Neuronal stem cell (in vitro differentiated cells): ENCODE measurements around the gene STAT3.

Source experiments
- DNase-seq: peaks from one replicate; pipeline ENCODE4 v3.0.0-alpha.2; 2013; ENCODE audit warnings: low spot score
- H2AFZ ChIP-seq: one replicate; pipeline ENCODE4 v1.6.1; 2013; ENCODE audit warnings: mild to moderate bottlenecking, low read length, inconsistent platforms
- H2AK5ac ChIP-seq: 2 replicates; pipeline ENCODE4 v1.6.1; 2013; ENCODE audit warnings: low read depth, mild to moderate bottlenecking, inconsistent platforms, low read length, moderate library complexity, mixed read lengths
- H2BK120ac ChIP-seq: 2 replicates; pipeline ENCODE4 v1.6.1; 2013; ENCODE audit warnings: low read depth, mild to moderate bottlenecking, inconsistent platforms, low read length, moderate library complexity, mixed read lengths
- H2BK12ac ChIP-seq: one replicate; pipeline ENCODE4 v1.6.1; 2013; ENCODE audit warnings: low read length, inconsistent platforms
- H2BK15ac ChIP-seq: 2 replicates; pipeline ENCODE4 v1.6.1; 2013; ENCODE audit warnings: mild to moderate bottlenecking, low read length, inconsistent platforms, mixed read lengths
- H2BK5ac ChIP-seq: one replicate; pipeline ENCODE4 v1.6.1; 2013; ENCODE audit warnings: inconsistent platforms, mild to moderate bottlenecking, low read length, moderate library complexity
- H3K14ac ChIP-seq: one replicate; pipeline ENCODE4 v1.6.1; 2013; ENCODE audit warnings: low read length, inconsistent platforms
- H3K18ac ChIP-seq: 2 replicates; pipeline ENCODE4 v1.6.1; 2013; ENCODE audit warnings: low read length, inconsistent platforms
- H3K23ac ChIP-seq: 2 replicates; pipeline ENCODE4 v1.6.1; 2013; ENCODE audit warnings: low read depth, mild to moderate bottlenecking, mixed read lengths, low read length, inconsistent platforms; ENCODE audit not compliant: poor library complexity
- H3K27ac ChIP-seq: replicated peaks from 3 replicates; pipeline ENCODE4 v1.5.1; 2013; ENCODE audit warnings: low read length, inconsistent platforms
- H3K27me3 ChIP-seq, 3 experiments: 2 replicates each; pipeline ENCODE4 v1.6.1; 2013; ENCODE audit warnings: low read length in 3 of 3, mild to moderate bottlenecking in 2 of 3, inconsistent platforms in 1 of 3, low read depth in 1 of 3, mixed read lengths in 1 of 3, moderate library complexity in 1 of 3; ENCODE audit not compliant: control insufficient read depth in 3 of 3, insufficient read depth in 3 of 3
- H3K36me3 ChIP-seq, 2 donors: replicated peaks in 1 of 2; 2 replicates each; pipeline ENCODE4 v1.6.1; 2013; ENCODE audit warnings: low read length in 2 of 2; ENCODE audit not compliant: control insufficient read depth in 2 of 2, insufficient read depth in 2 of 2
- H3K4ac ChIP-seq: 2 replicates; pipeline ENCODE4 v1.6.1; 2013; ENCODE audit warnings: inconsistent platforms, mild to moderate bottlenecking, low read length, moderate library complexity
- H3K4me1 ChIP-seq, 2 donors: 1 replicate in 1 of 2; 2 replicates in 1 of 2; pipeline ENCODE4 v1.6.1; 2013; ENCODE audit warnings: low read length in 2 of 2, low read depth in 1 of 2; ENCODE audit not compliant: control insufficient read depth in 2 of 2, insufficient read depth in 1 of 2
- H3K4me2 ChIP-seq: one replicate; pipeline ENCODE4 v1.6.1; 2013; ENCODE audit warnings: mild to moderate bottlenecking, low read length, inconsistent platforms; ENCODE audit not compliant: insufficient read depth, poor library complexity, severe bottlenecking
- H3K4me3 ChIP-seq, 2 donors: 2 replicates each; pipeline ENCODE4 v1.5.1; 2013; ENCODE audit warnings: low read length in 2 of 2, mild to moderate bottlenecking in 2 of 2, inconsistent platforms in 1 of 2, moderate library complexity in 1 of 2
- H3K79me1 ChIP-seq: one replicate; pipeline ENCODE4 v1.6.1; 2013; ENCODE audit warnings: low read depth, mild to moderate bottlenecking, inconsistent platforms, low read length, moderate library complexity
- H3K9ac ChIP-seq: one replicate; pipeline ENCODE4 v1.6.1; 2013; ENCODE audit warnings: mild to moderate bottlenecking, low read depth, low read length, inconsistent platforms; ENCODE audit not compliant: poor library complexity
- H3K9me3 ChIP-seq, 2 donors: replicated peaks in 1 of 2; 2 replicates each; pipeline versions ENCODE3 to v1.6.1; 2013; ENCODE audit warnings: low read length in 2 of 2, mild to moderate bottlenecking in 2 of 2, inconsistent platforms in 1 of 2, low read depth in 1 of 2, mixed read lengths in 1 of 2, moderate library complexity in 1 of 2; ENCODE audit not compliant: control insufficient read depth in 2 of 2, insufficient read depth in 1 of 2
- H4K8ac ChIP-seq: one replicate; pipeline ENCODE4 v1.6.1; 2013; ENCODE audit warnings: low read depth, mild to moderate bottlenecking, inconsistent platforms, low read length, moderate library complexity
- H4K91ac ChIP-seq: one replicate; pipeline ENCODE4 v1.6.1; 2013; ENCODE audit warnings: low read length, low read depth, mild to moderate bottlenecking, inconsistent platforms; ENCODE audit not compliant: poor library complexity
- WGBS, 2 donors: extraction: QIAGEN DNeasy Blood & Tissue Kit; methylation state at CpG; one replicate each; pipeline ENCODE4 v1.1.7; 2013; ENCODE audit warnings: missing lambda C conversion rate in 2 of 2, mixed read lengths in 1 of 2; ENCODE audit not compliant: insufficient read length in 2 of 2, insufficient replicate concordance in 1 of 2; ENCODE audit errors: extremely low coverage in 2 of 2; 5-methylcytosine and 5-hydroxymethylcytosine counted together

STAT3 gene

DNA sequence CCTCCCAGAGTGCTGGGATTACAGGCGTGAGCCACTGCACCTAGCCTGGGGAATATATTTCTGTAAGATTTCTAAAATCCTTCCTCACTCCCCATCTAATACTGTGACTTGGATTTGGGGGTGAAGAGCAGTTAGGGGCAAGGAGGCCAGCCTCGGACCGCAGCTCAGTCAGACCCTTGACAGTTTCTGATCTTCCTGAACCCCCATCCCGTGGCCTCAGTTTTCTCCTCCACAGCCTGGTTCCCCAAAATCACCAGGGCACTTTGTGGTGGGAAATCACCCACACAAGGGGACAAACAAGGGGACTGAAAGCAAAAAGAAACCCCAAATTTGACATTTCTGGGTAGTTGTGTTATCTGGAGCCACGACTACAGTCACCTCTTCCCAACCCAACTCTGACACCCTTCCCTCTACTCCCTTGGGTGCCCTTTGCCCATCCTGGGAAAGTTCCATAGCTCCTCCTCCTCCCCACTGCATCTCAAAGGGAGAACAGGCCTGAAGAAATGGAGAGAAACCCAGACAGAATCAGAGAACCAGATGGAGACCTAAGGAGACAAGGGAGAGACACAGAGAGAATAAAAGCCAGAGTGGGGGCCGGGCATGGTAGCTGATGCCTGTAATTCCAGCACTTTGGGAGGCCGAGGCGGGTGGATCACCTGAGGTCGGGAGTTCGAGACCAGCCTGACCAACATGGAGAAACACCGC is 102.7 kb downstream of the STAT3 start:
- no CpG with 5 or more reads among the region's 11 CpGs for WGBS, 2 donors
- H3K27ac ChIP-seq = no peak overlapping the region
- DNase-seq = no peak
- no peak overlapping the region for H3K4me3 ChIP-seq
- H2AK5ac ChIP-seq = peak overlapping the region; percentile 2
- H3K4me2 ChIP-seq = no peak overlapping the region
- H3K23ac ChIP-seq = no peak overlapping the region
- H3K4ac ChIP-seq = no peak overlapping the region
- no peak overlapping the region for H4K8ac ChIP-seq
- H2BK15ac ChIP-seq = no peak overlapping the region
- no peak overlapping the region for H2BK12ac ChIP-seq
- no peak overlapping the region for H3K14ac ChIP-seq
- H3K9me3 ChIP-seq = no peaks in the 10 kb centered on the region
- H3K4me1 ChIP-seq = peaks cover 9 to 26% of the 10 kb centered on the region in 2 donors
- no peak overlapping the region for H4K91ac ChIP-seq
- no peak overlapping the region for H3K9ac ChIP-seq
- H3K79me1 ChIP-seq = peaks cover 2% of the 10 kb centered on the region
- H2BK5ac ChIP-seq = no peak overlapping the region
- H3K27me3 ChIP-seq = peaks cover 7 to 38% (median 36%) of the 10 kb centered on the region in 3 experiments
- no peak overlapping the region for H3K18ac ChIP-seq
- no peak overlapping the region for H2BK120ac ChIP-seq
- no peaks in the 10 kb centered on the region for H3K36me3 ChIP-seq
- no peak overlapping the region for H2AFZ ChIP-seq

GRCh38 chr17:42284566-42284965 is 103.7 kb downstream of the STAT3 start:
- H3K4ac ChIP-seq = no peak overlapping the region
- H2BK12ac ChIP-seq = no peak overlapping the region
- H3K36me3 ChIP-seq = no peaks in the 10 kb centered on the region
- peaks cover 2% of the 10 kb centered on the region for H3K79me1 ChIP-seq
- H2BK15ac ChIP-seq = no peak overlapping the region
- no peak overlapping the region for H3K18ac ChIP-seq
- H3K27me3 ChIP-seq = peaks cover 7 to 32% (median 29%) of the 10 kb centered on the region in 3 experiments
- H3K14ac ChIP-seq = no peak overlapping the region
- no peak overlapping the region for H2BK5ac ChIP-seq
- no peak overlapping the region for H2BK120ac ChIP-seq
- no peak overlapping the region for H2AFZ ChIP-seq
- no peaks in the 10 kb centered on the region for H3K9me3 ChIP-seq
- no peak overlapping the region for H3K27ac ChIP-seq
- no peak overlapping the region for H4K8ac ChIP-seq
- no CpG with 5 or more reads among the region's 7 CpGs for WGBS, 2 donors
- no peak for DNase-seq
- no peak overlapping the region for H3K23ac ChIP-seq
- no peak overlapping the region for H4K91ac ChIP-seq
- peaks cover 9 to 29% of the 10 kb centered on the region in 2 donors for H3K4me1 ChIP-seq
- no peak overlapping the region for H3K4me2 ChIP-seq
- H2AK5ac ChIP-seq = no peak overlapping the region
- H3K9ac ChIP-seq = no peak overlapping the region
- H3K4me3 ChIP-seq = no peak overlapping the region

DNA sequence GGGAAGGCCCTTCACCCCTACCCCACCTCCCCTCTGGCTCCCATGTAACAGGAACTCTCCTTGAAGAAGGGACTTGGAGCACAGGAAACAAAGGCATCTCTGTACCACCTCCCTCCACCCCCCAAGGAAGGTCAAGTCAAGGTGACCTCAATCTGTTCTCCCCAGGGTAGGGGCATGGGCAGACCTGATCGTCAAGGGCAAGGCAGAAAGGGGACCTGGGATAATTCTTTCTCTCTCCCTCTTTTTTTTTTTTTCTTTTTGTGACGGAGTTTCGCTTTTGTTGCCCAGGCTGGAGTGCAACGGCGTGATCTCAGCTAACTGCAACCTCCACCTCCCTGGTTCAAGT is 104.2 kb downstream of the STAT3 start:
- H3K9me3 ChIP-seq = no peaks in the 10 kb centered on the region
- no peak overlapping the region for H2BK5ac ChIP-seq
- no peak overlapping the region for H2BK120ac ChIP-seq
- no peak overlapping the region for H2BK15ac ChIP-seq
- H3K18ac ChIP-seq = no peak overlapping the region
- H2AFZ ChIP-seq = no peak overlapping the region
- H3K4me2 ChIP-seq = no peak overlapping the region
- H4K91ac ChIP-seq = no peak overlapping the region
- no peak overlapping the region for H2AK5ac ChIP-seq
- peaks cover under 1% of the 10 kb centered on the region for H3K79me1 ChIP-seq
- H3K27ac ChIP-seq = no peak overlapping the region
- DNase-seq = no peak
- H3K4me3 ChIP-seq = no peak overlapping the region
- H3K14ac ChIP-seq = no peak overlapping the region
- WGBS, 2 donors = no CpG with 5 or more reads among the region's 5 CpGs
- H3K4ac ChIP-seq = no peak overlapping the region
- no peaks in the 10 kb centered on the region for H3K36me3 ChIP-seq
- H4K8ac ChIP-seq = no peak overlapping the region
- peaks cover 7 to 26% (median 24%) of the 10 kb centered on the region in 3 experiments for H3K27me3 ChIP-seq
- no peak overlapping the region for H2BK12ac ChIP-seq
- H3K23ac ChIP-seq = no peak overlapping the region
- no peak overlapping the region for H3K9ac ChIP-seq
- H3K4me1 ChIP-seq = peaks cover 9 to 29% of the 10 kb centered on the region in 2 donors

DNA sequence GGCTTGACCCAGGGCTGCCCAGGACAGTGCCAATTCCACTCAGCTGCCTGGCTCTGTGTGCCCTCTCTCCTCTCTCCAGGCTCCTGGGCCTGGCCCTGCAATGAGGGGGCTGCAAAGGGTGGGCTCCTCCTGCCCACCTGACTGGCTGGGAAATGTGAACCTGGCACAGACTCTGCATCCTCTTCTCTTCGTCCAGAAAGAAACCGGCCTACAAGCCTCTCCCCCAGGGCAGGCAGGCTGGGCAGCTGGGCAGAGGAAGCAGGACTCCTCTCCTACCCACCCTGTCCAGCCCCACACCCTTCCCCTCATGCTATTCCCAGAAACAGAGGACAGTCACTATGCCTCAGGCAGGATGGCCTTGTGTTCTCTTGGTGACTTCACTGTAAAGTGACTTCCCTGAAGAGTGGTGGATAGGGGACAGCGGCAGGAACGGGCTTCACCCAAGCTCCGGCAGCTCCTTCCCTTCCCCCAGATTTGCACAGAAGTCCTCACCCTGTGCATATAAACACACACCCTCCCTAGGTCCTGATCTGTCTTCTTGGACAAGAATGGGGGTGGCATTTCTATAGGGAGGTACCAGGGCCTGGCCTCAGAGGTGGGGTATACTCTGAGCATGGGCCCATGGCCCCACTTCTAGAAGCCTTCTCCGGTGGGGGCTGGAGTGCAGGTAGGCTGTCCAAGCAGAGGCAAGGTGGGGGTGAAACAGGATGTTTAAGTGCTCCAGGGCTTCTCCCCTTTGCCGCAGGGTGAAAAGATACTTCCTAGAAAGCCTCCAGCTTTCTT is 104.8 kb downstream of the STAT3 start:
- Histone ChIP-seq H3K4me3 (no peak overlapping the region), H3K9ac (peak overlapping the region; percentile 47), H3K23ac (no peak overlapping the region), H3K27ac (no peak overlapping the region), H3K27me3 (peaks cover 4 to 20% (median 19%) of the 10 kb centered on the region in 3 experiments), H3K14ac (no peak overlapping the region), H3K18ac (no peak overlapping the region), H2BK15ac (no peak overlapping the region), H2AFZ (no peak overlapping the region), H2BK12ac (peak overlapping the region; percentile 43), H3K4me1 (peaks cover 9 to 29% of the 10 kb centered on the region in 2 donors), H3K36me3 (no peaks in the 10 kb centered on the region), H4K91ac (no peak overlapping the region), H2AK5ac (no peak overlapping the region), H2BK5ac (no peak overlapping the region), H3K4ac (no peak overlapping the region), H3K9me3 (no peaks in the 10 kb centered on the region), H3K79me1 (no peaks in the 10 kb centered on the region), H4K8ac (no peak overlapping the region), H2BK120ac (no peak overlapping the region), H3K4me2 (no peak overlapping the region)
- DNase-seq = no peak
- no CpG with 5 or more reads among the region's 7 CpGs for WGBS, 2 donors
